H9 (cell line): ENCODE results near the gene RPUSD3. TPM values are rescaled to one million over a fixed set of nuclear protein-coding genes. Genes with fewer than 3 reads are reported as not detected.

Experiments used
- DNase-seq: peaks from one replicate; pipeline ENCODE4 v3.0.0-alpha.2; 2017
- H2AFZ ChIP-seq: one replicate; pipeline ENCODE4 v1.6.1; 2013; ENCODE audit warnings: mild to moderate bottlenecking, low read length, control low read depth, moderate library complexity
- H2AK5ac ChIP-seq: 2 replicates; pipeline ENCODE4 v1.6.1; 2013; ENCODE audit warnings: low read length, control low read depth, mixed read lengths; ENCODE audit not compliant: insufficient read length
- H2BK120ac ChIP-seq: one replicate; pipeline ENCODE4 v1.6.1; 2013; ENCODE audit warnings: low read depth, mild to moderate bottlenecking, low read length, control low read depth, inconsistent platforms; ENCODE audit not compliant: poor library complexity, severe bottlenecking
- H2BK12ac ChIP-seq: 2 replicates; pipeline ENCODE4 v1.6.1; 2013; ENCODE audit warnings: low read length, control low read depth, mixed read lengths, low read depth; ENCODE audit not compliant: insufficient read length
- H2BK15ac ChIP-seq: 2 replicates; pipeline ENCODE4 v1.6.1; 2013; ENCODE audit warnings: low read depth, low read length, control low read depth
- H2BK20ac ChIP-seq: one replicate; pipeline ENCODE4 v1.6.1; 2013; ENCODE audit warnings: low read depth, mild to moderate bottlenecking, low read length, control low read depth, inconsistent platforms; ENCODE audit not compliant: poor library complexity, severe bottlenecking
- H2BK5ac ChIP-seq: 2 replicates; pipeline ENCODE4 v1.6.1; 2013; ENCODE audit warnings: low read length, control low read depth, mixed read lengths; ENCODE audit not compliant: insufficient read length
- H3K14ac ChIP-seq: 2 replicates; pipeline ENCODE4 v1.6.1; 2013; ENCODE audit warnings: low read length, control low read depth; ENCODE audit not compliant: insufficient read depth
- H3K18ac ChIP-seq: 2 replicates; pipeline ENCODE4 v1.6.1; 2013; ENCODE audit warnings: low read depth, mild to moderate bottlenecking, mixed read lengths, low read length, control low read depth; ENCODE audit not compliant: insufficient read length
- H3K23ac ChIP-seq: 2 replicates; pipeline ENCODE4 v1.6.1; 2013; ENCODE audit warnings: low read length, control low read depth, mixed read lengths, low read depth; ENCODE audit not compliant: insufficient read length
- H3K23me2 ChIP-seq: 2 replicates; pipeline ENCODE4 v1.6.1; 2013; ENCODE audit warnings: low read depth, mild to moderate bottlenecking, mixed read lengths, low read length, control low read depth; ENCODE audit not compliant: insufficient read length, poor library complexity, severe bottlenecking
- H3K27ac ChIP-seq: 2 replicates; pipeline ENCODE4 v1.5.1; 2013; ENCODE audit warnings: low read length, control low read depth, mixed read lengths, low read depth; ENCODE audit not compliant: insufficient read length
- H3K27me3 ChIP-seq: 2 replicates; pipeline ENCODE4 v1.6.1; 2013; ENCODE audit warnings: low read length, control low read depth, inconsistent platforms; ENCODE audit not compliant: insufficient read depth
- H3K4ac ChIP-seq: 2 replicates; pipeline ENCODE4 v1.6.1; 2013; ENCODE audit warnings: low read depth, mild to moderate bottlenecking, control low read depth, inconsistent platforms, low read length, moderate library complexity
- H3K4me1 ChIP-seq: 2 replicates; pipeline ENCODE4 v1.6.1; 2013; ENCODE audit warnings: low read length, control low read depth, inconsistent platforms; ENCODE audit not compliant: insufficient read depth
- H3K4me2 ChIP-seq: 2 replicates; pipeline ENCODE4 v1.6.1; 2013; ENCODE audit warnings: low read length, control low read depth, mixed read lengths; ENCODE audit not compliant: insufficient read length, insufficient read depth
- H3K56ac ChIP-seq: 2 replicates; pipeline ENCODE4 v1.6.1; 2013; ENCODE audit warnings: low read depth, mild to moderate bottlenecking, mixed read lengths, low read length, control low read depth; ENCODE audit not compliant: insufficient read length
- H3K79me1 ChIP-seq: 2 replicates; pipeline ENCODE4 v1.6.1; 2013; ENCODE audit warnings: low read depth, mild to moderate bottlenecking, moderate library complexity, low read length, control low read depth, inconsistent platforms; ENCODE audit not compliant: insufficient read depth, poor library complexity, severe bottlenecking
- H3K79me2 ChIP-seq: 2 replicates; pipeline ENCODE4 v1.6.1; 2013; ENCODE audit warnings: low read length, control low read depth, inconsistent platforms; ENCODE audit not compliant: insufficient read depth
- H3K9ac ChIP-seq: 2 replicates; pipeline ENCODE4 v1.6.1; 2013; ENCODE audit warnings: low read length, control low read depth, mixed read lengths; ENCODE audit not compliant: insufficient read length; ENCODE audit errors: extremely low read depth
- H3K9me3 ChIP-seq: one replicate; pipeline ENCODE4 v1.6.1; 2013; ENCODE audit warnings: low read depth, low read length, inconsistent platforms; ENCODE audit not compliant: control insufficient read depth
- H3T11ph ChIP-seq: one replicate; pipeline ENCODE4 v1.6.1; 2013; ENCODE audit warnings: mild to moderate bottlenecking, low read length, control low read depth, inconsistent platforms
- H4K20me1 ChIP-seq: one replicate; pipeline ENCODE4 v1.6.1; 2013; ENCODE audit not compliant: control insufficient read depth, insufficient read length, insufficient read depth
- H4K5ac ChIP-seq: 2 replicates; pipeline ENCODE4 v1.6.1; 2013; ENCODE audit warnings: low read depth, mild to moderate bottlenecking, mixed read lengths, low read length, control low read depth; ENCODE audit not compliant: insufficient read length
- H4K8ac ChIP-seq: replicated peaks from 2 replicates; pipeline ENCODE4 v1.6.1; 2013; ENCODE audit warnings: low read length, control low read depth, mixed read lengths, low read depth; ENCODE audit not compliant: insufficient read length
- H4K91ac ChIP-seq: 2 replicates; pipeline ENCODE4 v1.6.1; 2013; ENCODE audit warnings: low read depth, mild to moderate bottlenecking, moderate library complexity, mixed read lengths, low read length, control low read depth; ENCODE audit not compliant: insufficient read length
- H3K27ac Mint-ChIP-seq, 3 experiments: 2 replicates in 2 of 3; 3 replicates in 1 of 3; pipeline ENCODE4 v1.8.0; 2020 to 2021; ENCODE audit warnings: mixed read lengths in 3 of 3, mild to moderate bottlenecking in 1 of 3, moderate library complexity in 1 of 3
- H3K27me3 Mint-ChIP-seq: 2 replicates; pipeline ENCODE4 v1.8.0; 2021; ENCODE audit warnings: low read depth, mild to moderate bottlenecking, moderate library complexity, mixed read lengths
- H3K36me3 Mint-ChIP-seq, 3 experiments: 2 replicates in 2 of 3; 3 replicates in 1 of 3; pipeline ENCODE4 v1.8.0; 2020 to 2021; ENCODE audit warnings: low read depth in 3 of 3, mixed read lengths in 3 of 3; ENCODE audit not compliant: insufficient read depth in 1 of 3
- H3K4me1 Mint-ChIP-seq, 2 experiments: 2 replicates each; pipeline ENCODE4 v1.8.0; 2020; ENCODE audit warnings: mixed read lengths in 2 of 2
- H3K4me3 Mint-ChIP-seq, 2 experiments: 2 replicates in 1 of 2; 3 replicates in 1 of 2; pipeline ENCODE4 v1.8.0; 2020 to 2021; ENCODE audit warnings: mild to moderate bottlenecking in 2 of 2, mixed read lengths in 2 of 2, moderate library complexity in 1 of 2
- H3K9me3 Mint-ChIP-seq, 2 experiments: 2 replicates in 1 of 2; 3 replicates in 1 of 2; pipeline ENCODE4 v1.8.0; 2020; ENCODE audit warnings: mild to moderate bottlenecking in 2 of 2, mixed read lengths in 2 of 2, moderate library complexity in 1 of 2
- WGBS: extraction: QIAGEN DNeasy Blood & Tissue Kit; methylation state at CpG from one replicate; pipeline ENCODE4 v1.1.7; 2013; ENCODE audit warnings: missing lambda C conversion rate, low lambda C conversion rate, mixed read lengths; ENCODE audit not compliant: insufficient read length; ENCODE audit errors: extremely low coverage; 5-methylcytosine and 5-hydroxymethylcytosine counted together
- total RNA-seq: library from RNA; stranded (reverse); gene quantifications from 2 replicates; pipeline ENCODE4 v1.2.1, GENCODE V29; 2021
- TF ChIP-seq, protein P1 (sequence below): fragments of 200-600 bp; sonication (generic); conservative IDR thresholded peaks from 3 replicates; pipeline ENCODE4 v1.8.0; 2021; ENCODE audit warnings: antibody characterized with exemption, mild to moderate bottlenecking

RPUSD3 gene
- total RNA-seq, 1 experiment from 2014 or later = 59.5 TPM

DNA sequence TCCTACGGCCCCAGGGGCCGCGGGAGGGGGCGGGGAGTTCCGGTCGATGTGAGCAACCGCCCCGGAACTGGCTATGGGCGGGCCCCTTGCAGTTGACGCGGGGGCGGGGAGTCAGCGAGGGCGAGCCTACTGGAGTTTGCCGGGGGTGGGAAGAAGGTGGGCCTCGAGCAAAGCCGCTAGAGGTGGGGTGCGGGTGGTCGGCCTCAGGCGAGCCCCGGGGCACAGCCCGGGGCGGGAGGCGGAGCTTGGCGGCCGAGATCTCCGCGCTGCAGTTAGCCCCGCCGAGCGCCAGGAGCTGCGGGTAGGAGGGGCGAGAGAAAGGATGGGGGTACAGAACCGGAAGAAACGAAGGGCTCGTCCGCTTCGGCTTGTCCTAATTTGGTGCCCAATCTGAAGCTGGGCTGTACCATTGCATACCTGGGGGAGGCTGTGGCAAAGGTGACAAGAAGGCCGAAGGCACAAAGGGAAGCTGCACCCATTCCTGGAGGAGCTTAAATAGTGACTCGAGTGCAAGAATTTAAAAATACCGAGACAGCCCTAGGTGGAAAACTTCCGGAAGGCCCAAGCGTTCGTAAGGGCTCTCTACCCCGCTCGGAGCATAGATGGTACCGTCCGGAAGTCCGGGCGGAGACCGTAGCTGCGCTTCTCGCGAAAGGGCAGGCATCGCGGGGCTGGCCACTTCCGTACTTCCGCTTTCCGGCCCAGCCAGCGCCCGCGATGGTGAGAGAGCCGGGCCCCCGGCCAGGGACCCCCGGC is 51.2 kb downstream of the RPUSD3 start, which contains the start of the genes ARPC4 and TADA3:
TSS of gene ARPC4 (plus strand) at position 678 of the 756 bp plus-strand sequence. CDS start at position 718, 40 bp downstream.
TSS of gene TADA3 (minus strand) at position 69 of the 756 bp plus-strand sequence. CDS start 1,007 bp downstream, outside the sequence.
- no CpG with 5 or more reads among the region's 65 CpGs for WGBS
- H2AK5ac ChIP-seq = no peak within 1 kb of the TSS
- H3K27me3 ChIP-seq = no peaks in the 10 kb centered on the region
- peaks cover 6% of the 10 kb centered on the region for H3K23me2 ChIP-seq
- peak; percentile 93 for DNase-seq
- H4K91ac ChIP-seq = no peak within 1 kb of the TSS
- peak within 1 kb of the TSS; percentile 91 for H3K27ac ChIP-seq
- peak within 1 kb of the TSS; percentile 93 for H2BK120ac ChIP-seq
- peak within 1 kb of the TSS; percentile 99 for H3K9ac ChIP-seq
- H3K14ac ChIP-seq = peak within 1 kb of the TSS; percentile 100; the same call in 1 of the 2 replicates
- Mint-ChIP-seq H3K4me1 (peaks cover 10 to 19% of the 10 kb centered on the region in 2 experiments), H3K36me3 (peaks cover 30 to 52% (median 42%) of the 10 kb centered on the region in 3 experiments; a peak in 6 of 7 replicates), H3K27ac (peak within 1 kb of the TSS; percentile 100), H3K27me3 (peaks cover 1% of the 10 kb centered on the region; the same call in 1 of the 2 replicates), H3K9me3 (no peaks in the 10 kb centered on the region), H3K4me3 (peak within 1 kb of the TSS; percentile 94 to 95)
- peak within 1 kb of the TSS; percentile 99 for H3T11ph ChIP-seq
- H2BK15ac ChIP-seq = no peak within 1 kb of the TSS
- peak within 1 kb of the TSS; percentile 20; the same call in 1 of the 2 replicates for H3K4ac ChIP-seq
- peak within 1 kb of the TSS; percentile 99 for H2BK5ac ChIP-seq
- H2AFZ ChIP-seq = no peak within 1 kb of the TSS
- H3K4me2 ChIP-seq = peak within 1 kb of the TSS; percentile 81
- no peak within 1 kb of the TSS for H4K8ac ChIP-seq
- H3K23ac ChIP-seq = no peak within 1 kb of the TSS
- TF ChIP-seq, protein P1, sequence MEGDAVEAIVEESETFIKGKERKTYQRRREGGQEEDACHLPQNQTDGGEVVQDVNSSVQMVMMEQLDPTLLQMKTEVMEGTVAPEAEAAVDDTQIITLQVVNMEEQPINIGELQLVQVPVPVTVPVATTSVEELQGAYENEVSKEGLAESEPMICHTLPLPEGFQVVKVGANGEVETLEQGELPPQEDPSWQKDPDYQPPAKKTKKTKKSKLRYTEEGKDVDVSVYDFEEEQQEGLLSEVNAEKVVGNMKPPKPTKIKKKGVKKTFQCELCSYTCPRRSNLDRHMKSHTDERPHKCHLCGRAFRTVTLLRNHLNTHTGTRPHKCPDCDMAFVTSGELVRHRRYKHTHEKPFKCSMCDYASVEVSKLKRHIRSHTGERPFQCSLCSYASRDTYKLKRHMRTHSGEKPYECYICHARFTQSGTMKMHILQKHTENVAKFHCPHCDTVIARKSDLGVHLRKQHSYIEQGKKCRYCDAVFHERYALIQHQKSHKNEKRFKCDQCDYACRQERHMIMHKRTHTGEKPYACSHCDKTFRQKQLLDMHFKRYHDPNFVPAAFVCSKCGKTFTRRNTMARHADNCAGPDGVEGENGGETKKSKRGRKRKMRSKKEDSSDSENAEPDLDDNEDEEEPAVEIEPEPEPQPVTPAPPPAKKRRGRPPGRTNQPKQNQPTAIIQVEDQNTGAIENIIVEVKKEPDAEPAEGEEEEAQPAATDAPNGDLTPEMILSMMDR = no peak
- H2BK20ac ChIP-seq = no peak within 1 kb of the TSS
- peaks cover 5% of the 10 kb centered on the region; the same call in 1 of the 2 replicates for H3K79me2 ChIP-seq
- H4K5ac ChIP-seq = peak within 1 kb of the TSS; percentile 86
- H3K4me1 ChIP-seq = no peaks in the 10 kb centered on the region
- peak within 1 kb of the TSS; percentile 100 for H3K18ac ChIP-seq
- H2BK12ac ChIP-seq = no peak within 1 kb of the TSS
- H3K9me3 ChIP-seq = no peaks in the 10 kb centered on the region
- H3K79me1 ChIP-seq = no peaks in the 10 kb centered on the region
- no peaks in the 10 kb centered on the region for H4K20me1 ChIP-seq
- peak within 1 kb of the TSS; percentile 89 for H3K56ac ChIP-seq
